Measurements from ENCODE around the gene DOCK8. TPM values are rescaled to one million over a fixed set of nuclear protein-coding genes. Genes with fewer than 3 reads are reported as not detected.

DOCK8 gene
- total RNA-seq, 1 donor from 2014 or later: 219 TPM

DNA sequence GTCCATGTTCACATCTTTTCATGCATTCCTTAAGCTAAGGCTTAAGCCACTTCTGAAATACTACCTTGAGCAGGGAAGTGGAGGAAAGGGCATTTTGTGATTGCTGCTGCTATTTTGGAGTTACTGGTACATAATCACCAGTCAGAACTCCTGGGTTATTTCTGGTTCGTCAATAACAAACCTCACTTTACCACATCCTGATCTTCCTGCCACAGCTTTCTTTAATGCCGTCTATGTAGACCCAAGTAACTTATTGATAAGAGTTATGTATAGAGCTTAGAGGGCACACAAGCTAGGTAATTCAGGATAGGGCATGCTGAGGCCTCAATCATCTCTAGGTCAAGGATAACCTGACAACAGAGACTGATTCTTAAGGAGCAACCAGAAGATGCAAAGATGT, 120.7 kb downstream of the DOCK8 start:
- ATAC-seq (ENCODE audit: low read depth): no peak
- CTCF ChIA-PET: no interaction called here

GRCh38 chr9:336039-336438, 121.4 kb downstream of the DOCK8 start:
- ChIA-PET POLR2A (no interaction called here), CTCF (no interaction called here)
- DNase-seq: no peak
- Mint-ChIP-seq H3K4me3 (no peak overlapping the region), H3K27ac (no peak overlapping the region), H3K27me3 (no peaks in the 10 kb centered on the region), H3K4me1 (no peaks in the 10 kb centered on the region), H3K9me3 (no peaks in the 10 kb centered on the region), H3K36me3 (ENCODE audit: low read depth) (peaks cover 91% of the 10 kb centered on the region)
- TF ChIP-seq, protein P1, sequence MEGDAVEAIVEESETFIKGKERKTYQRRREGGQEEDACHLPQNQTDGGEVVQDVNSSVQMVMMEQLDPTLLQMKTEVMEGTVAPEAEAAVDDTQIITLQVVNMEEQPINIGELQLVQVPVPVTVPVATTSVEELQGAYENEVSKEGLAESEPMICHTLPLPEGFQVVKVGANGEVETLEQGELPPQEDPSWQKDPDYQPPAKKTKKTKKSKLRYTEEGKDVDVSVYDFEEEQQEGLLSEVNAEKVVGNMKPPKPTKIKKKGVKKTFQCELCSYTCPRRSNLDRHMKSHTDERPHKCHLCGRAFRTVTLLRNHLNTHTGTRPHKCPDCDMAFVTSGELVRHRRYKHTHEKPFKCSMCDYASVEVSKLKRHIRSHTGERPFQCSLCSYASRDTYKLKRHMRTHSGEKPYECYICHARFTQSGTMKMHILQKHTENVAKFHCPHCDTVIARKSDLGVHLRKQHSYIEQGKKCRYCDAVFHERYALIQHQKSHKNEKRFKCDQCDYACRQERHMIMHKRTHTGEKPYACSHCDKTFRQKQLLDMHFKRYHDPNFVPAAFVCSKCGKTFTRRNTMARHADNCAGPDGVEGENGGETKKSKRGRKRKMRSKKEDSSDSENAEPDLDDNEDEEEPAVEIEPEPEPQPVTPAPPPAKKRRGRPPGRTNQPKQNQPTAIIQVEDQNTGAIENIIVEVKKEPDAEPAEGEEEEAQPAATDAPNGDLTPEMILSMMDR (IDR thresholded peaks at IDR 0.05): no peak
- intact Hi-C loops (cut with micrococcal nuclease): no loop called here
- ATAC-seq (ENCODE audit: low read depth): no peak

More for the DNA sequence above, 120.7 kb downstream of the DOCK8 start:
- Mint-ChIP-seq H3K36me3 (ENCODE audit: low read depth) (peaks cover 91% of the 10 kb centered on the region), H3K9me3 (no peaks in the 10 kb centered on the region), H3K27ac (peak overlapping the region; percentile 2), H3K27me3 (no peaks in the 10 kb centered on the region), H3K4me3 (no peak overlapping the region), H3K4me1 (no peaks in the 10 kb centered on the region)
- TF ChIP-seq, protein P1 (IDR thresholded peaks at IDR 0.05): no peak
- intact Hi-C loops (cut with micrococcal nuclease): no loop called here
- POLR2A ChIA-PET: no interaction called here
- no peak for DNase-seq

GRCh38 chr9:338602-339001, 123.9 kb downstream of the DOCK8 start:
- TF ChIP-seq, protein P1 (IDR thresholded peaks at IDR 0.05): no peak
- Mint-ChIP-seq H3K4me3 (no peak overlapping the region), H3K4me1 (no peaks in the 10 kb centered on the region), H3K9me3 (no peaks in the 10 kb centered on the region), H3K27ac (peak overlapping the region; percentile 33), H3K27me3 (no peaks in the 10 kb centered on the region), H3K36me3 (ENCODE audit: low read depth) (peaks cover 95% of the 10 kb centered on the region)
- no peak for ATAC-seq (ENCODE audit: low read depth)
- DNase-seq: no peak
- intact Hi-C loops (cut with micrococcal nuclease): no loop called here
- POLR2A ChIA-PET: no interaction called here
- CTCF ChIA-PET: no interaction called here

DNA sequence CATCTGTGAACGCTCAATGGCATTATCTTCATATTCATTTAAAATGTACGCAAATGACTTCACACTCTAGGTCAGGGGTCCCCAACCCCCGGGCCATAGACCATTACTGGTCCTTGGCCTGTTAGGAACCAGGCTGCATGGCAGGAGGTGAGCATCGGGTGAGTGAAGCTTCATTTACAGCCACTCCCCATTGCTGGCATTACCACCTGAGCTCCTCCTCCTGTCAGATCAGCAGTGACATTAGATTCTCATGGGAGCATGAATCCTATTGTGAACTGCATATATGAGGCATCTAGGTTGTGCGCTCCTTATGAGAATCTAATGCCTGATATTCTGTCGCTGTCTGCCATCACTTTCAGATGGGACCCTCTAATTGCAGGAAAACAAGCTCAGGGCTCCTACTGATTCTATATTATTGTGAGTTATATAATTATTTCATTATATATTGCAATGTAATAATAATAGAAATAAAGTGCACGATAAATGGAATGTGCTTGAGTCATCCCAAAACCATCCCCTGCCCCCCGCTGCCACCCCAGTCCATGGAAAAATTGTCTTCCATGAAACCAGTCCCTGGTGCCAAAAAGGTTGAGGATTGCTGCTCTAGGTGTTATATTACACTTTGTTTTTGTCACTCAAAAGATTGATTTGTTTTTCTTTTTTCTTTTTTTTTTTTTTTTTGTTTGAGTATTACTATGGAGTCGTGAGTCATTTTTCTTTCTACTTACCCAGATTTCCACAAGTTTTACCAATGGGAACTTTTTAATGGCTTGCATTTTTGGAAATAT, 127.2 kb downstream of the DOCK8 start:
- DNase-seq (no peak), ATAC-seq (ENCODE audit: low read depth) (no peak)
- H3K27me3 Mint-ChIP-seq: no peaks in the 10 kb centered on the region
- CTCF ChIA-PET: no interaction called here
- TF ChIP-seq, protein P1 (IDR thresholded peaks at IDR 0.05): no peak
- H3K4me1 Mint-ChIP-seq: no peaks in the 10 kb centered on the region
- H3K27ac Mint-ChIP-seq: no peak overlapping the region
- peaks cover 95% of the 10 kb centered on the region for H3K36me3 Mint-ChIP-seq (ENCODE audit: low read depth)
- no peaks in the 10 kb centered on the region for H3K9me3 Mint-ChIP-seq
- no peak overlapping the region for H3K4me3 Mint-ChIP-seq
- intact Hi-C loops (cut with micrococcal nuclease): no loop called here
- POLR2A ChIA-PET: no interaction called here

DNA sequence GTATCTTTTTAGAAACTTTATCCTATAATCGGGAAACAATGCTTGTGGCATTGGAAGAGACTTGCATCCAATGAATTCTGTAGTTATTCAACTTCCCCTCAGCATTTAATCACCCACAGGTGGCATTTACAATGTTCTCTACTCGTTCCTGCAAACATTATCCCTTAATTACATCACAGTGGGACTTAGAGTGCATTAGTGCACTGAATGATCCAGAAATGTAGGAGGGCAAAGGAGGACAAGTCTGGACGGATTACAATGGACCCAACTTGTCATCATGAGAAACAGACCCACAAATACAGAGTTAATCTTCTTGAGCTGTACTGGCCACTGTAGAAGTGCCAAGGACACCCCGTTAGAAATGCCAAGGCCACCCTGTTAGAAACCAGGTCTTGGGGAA, 129.1 kb downstream of the DOCK8 start:
- Mint-ChIP-seq H3K4me1 (no peaks in the 10 kb centered on the region), H3K27ac (no peak overlapping the region), H3K36me3 (ENCODE audit: low read depth) (peaks cover 96% of the 10 kb centered on the region), H3K4me3 (no peak overlapping the region), H3K9me3 (no peaks in the 10 kb centered on the region), H3K27me3 (no peaks in the 10 kb centered on the region)
- ATAC-seq (ENCODE audit: low read depth) (no peak), DNase-seq (no peak)
- intact Hi-C loops (cut with micrococcal nuclease): no loop called here
- CTCF ChIA-PET: no interaction called here
- POLR2A ChIA-PET: no interaction called here
- TF ChIP-seq, protein P1 (IDR thresholded peaks at IDR 0.05): no peak

All from activated B cell treated with CpG ODN at 0.5 μM for 24 hours (primary cell).